Measurements from ENCODE around the gene LCN10. TPM values are rescaled to one million over a fixed set of nuclear protein-coding genes. Genes with fewer than 3 reads are reported as not detected.
"Not testable (repeated sequence)": the region's sequence is repeated elsewhere in the genome, so short reads cannot be mapped to it uniquely, and the experiment has no call there.

The LCN10 gene
- total RNA-seq, 4 donors from 2014 or later: 0.61 to 5.7 (median 1.7) TPM; not detected in 1

- no peak for DNase-seq (ENCODE audit: low spot score in 2 of 2)
- TF ChIP-seq POLR2A (IDR thresholded peaks at IDR 0.05): no peak
- TF ChIP-seq CTCF (IDR thresholded peaks at IDR 0.05): no peak
- intact Hi-C loops (cut with DNase I; ENCODE audit: low total_unique reads): no loop called here
- WGBS, 2 donors: 65 to 70% methylated on average over 7 of the region's 7 CpGs
- no peak overlapping the region for H3K4me3 ChIP-seq (ENCODE audit: low read depth, poor library complexity, severe bottlenecking)
Observed at GRCh38 chr9:136705564-136705963, 37.2 kb downstream of the LCN10 start.

- DNase-seq (ENCODE audit: low spot score in 2 of 2); H3K4me3 ChIP-seq (ENCODE audit: low read depth, poor library complexity, severe bottlenecking); intact Hi-C loops (cut with DNase I; ENCODE audit: low total_unique reads): not testable (repeated sequence)
- WGBS, 2 donors: 65 to 76% methylated on average over 8 of the region's 8 CpGs
Observed at GRCh38 chr9:136704741-136705140, 38.0 kb downstream of the LCN10 start.

GRCh38 chr9:136703276-136703860 is 39.4 kb downstream of the LCN10 start:
- 81 to 87% methylated on average over 12 of the region's 12 CpGs for WGBS, 2 donors
- no peak overlapping the region for H3K4me3 ChIP-seq (ENCODE audit: low read depth, poor library complexity, severe bottlenecking)
- intact Hi-C loops (cut with DNase I; ENCODE audit: low total_unique reads): no loop called here
- TF ChIP-seq CTCF (IDR thresholded peaks at IDR 0.05) (no peak), POLR2A (IDR thresholded peaks at IDR 0.05) (no peak)
- DNase-seq (ENCODE audit: low spot score in 2 of 2): no peak

- no peak overlapping the region for H3K4me3 ChIP-seq (ENCODE audit: low read depth, poor library complexity, severe bottlenecking)
- WGBS, 2 donors: 45 to 53% methylated on average over 10 of the region's 10 CpGs
- intact Hi-C loops (cut with DNase I; ENCODE audit: low total_unique reads): no loop called here
- TF ChIP-seq POLR2A (IDR thresholded peaks at IDR 0.05): no peak
- TF ChIP-seq CTCF (IDR thresholded peaks at IDR 0.05): no peak
- no peak for DNase-seq (ENCODE audit: low spot score in 2 of 2)
Observed at GRCh38 chr9:136701668-136702053, 41.1 kb downstream of the LCN10 start.

GRCh38 chr9:136700959-136701667 is 41.6 kb downstream of the LCN10 start:
- no peak overlapping the region for H3K4me3 ChIP-seq (ENCODE audit: low read depth, poor library complexity, severe bottlenecking)

More at GRCh38 chr9:136700959-136701667, 41.6 kb downstream of the LCN10 start:
- intact Hi-C loops (cut with DNase I; ENCODE audit: low total_unique reads): no loop called here
- WGBS, 2 donors: 39 to 40% methylated on average over 37 to 38 of the region's 38 CpGs
- TF ChIP-seq POLR2A (IDR thresholded peaks at IDR 0.05) (no peak), CTCF (IDR thresholded peaks at IDR 0.05) (no peak)
- DNase-seq (ENCODE audit: low spot score in 2 of 2): no peak

All from lower leg skin (tissue), 4 donors.